Measurements from ENCODE around the gene XAB2.
"Not testable (repeated sequence)": the region's sequence is repeated elsewhere in the genome, so short reads cannot be mapped to it uniquely, and the experiment has no call there.

The XAB2 gene

DNA sequence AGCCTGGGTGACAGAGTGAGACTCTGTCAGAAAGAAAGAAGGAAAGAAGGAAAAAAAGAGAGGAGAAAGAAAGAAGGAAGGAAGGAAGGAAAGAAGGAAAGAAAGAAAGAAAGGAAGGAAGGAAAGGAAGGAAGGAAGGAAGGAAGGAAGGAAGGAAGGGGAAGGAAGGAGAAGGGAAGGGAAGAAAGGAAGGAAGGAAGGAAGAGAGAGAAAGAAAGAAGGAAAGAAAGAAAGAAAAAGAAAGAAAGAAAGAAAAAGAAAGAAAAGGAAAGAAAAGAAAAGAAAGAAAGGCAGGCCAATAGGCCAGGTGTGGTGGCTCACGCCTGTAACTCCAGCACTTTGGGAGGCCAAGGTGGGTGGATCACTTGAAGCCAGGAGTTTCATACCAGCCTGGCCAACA is 51.9 kb downstream of the XAB2 start:
- DNase-seq (ENCODE audit: low read depth) = not testable (repeated sequence)

DNA sequence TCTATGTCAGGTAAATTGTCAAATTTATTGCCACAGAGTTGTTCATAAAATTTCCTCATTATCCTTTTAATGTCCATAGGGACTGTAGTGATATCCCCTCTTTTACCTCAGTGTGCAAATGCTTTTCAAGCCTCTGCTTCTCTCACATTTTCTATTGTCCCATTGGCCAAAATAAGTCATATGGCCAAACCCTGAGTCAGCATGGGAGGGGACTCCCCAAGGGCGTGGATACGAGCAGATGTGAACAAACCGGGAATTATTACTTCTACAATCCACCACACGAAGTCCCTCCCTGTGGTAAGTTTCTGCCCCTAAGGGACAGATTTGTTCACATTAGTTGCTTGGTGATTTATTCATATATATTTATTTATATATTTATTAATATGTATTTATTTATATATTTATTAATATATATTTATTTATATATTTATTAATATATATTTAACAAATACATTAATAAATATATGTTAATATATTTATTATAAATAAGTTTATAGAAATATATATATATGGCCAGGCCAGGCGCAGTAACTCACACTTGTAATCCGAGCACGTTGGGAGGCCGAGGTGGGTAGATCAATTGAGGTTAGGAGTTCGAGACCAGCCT is 53.8 kb downstream of the XAB2 start:
- DNase-seq (ENCODE audit: low read depth) = no peak

DNA sequence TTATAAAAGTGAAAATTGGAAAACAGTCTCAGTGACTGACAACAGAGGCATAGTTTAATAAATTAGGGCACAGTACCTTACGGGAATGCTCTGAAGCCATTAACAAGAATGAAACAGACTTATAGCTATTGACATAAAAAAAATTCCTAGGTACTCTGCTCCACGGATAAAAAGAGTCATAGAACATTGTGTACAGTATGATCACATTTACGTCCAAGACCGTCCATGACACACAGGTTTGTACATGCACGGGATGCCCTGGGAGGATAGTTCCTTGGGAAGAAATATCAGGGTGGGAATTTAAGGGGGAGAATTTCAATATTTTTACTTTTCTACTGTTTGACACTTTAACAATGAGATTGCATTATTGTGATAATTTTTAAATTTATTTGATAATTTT is 58.6 kb downstream of the XAB2 start:
- no peak for DNase-seq (ENCODE audit: low read depth)

All from T follicular helper cell (primary cell).